ENCODE results near the gene HOXA5. TPM values are rescaled to one million over a fixed set of nuclear protein-coding genes. Genes with fewer than 3 reads are reported as not detected.
A peak's percentile ranks its signal among the peaks of the same experiment; 100 is the strongest.

The HOXA5 gene
- total RNA-seq, 2 donors from 2014 or later, result not detected

GRCh38 chr7:27169658-27170425, 26.4 kb upstream of the HOXA5 start:
- Mint-ChIP-seq H3K4me1 (peaks cover 18% of the 10 kb centered on the region), H3K27ac (no peak overlapping the region), H3K27me3 (peaks cover 50% of the 10 kb centered on the region), H3K9me3 (no peaks in the 10 kb centered on the region), H3K4me3 (no peak overlapping the region), H3K36me3 (ENCODE audit: low read depth) (peaks cover 22% of the 10 kb centered on the region)
- no peak for ATAC-seq (replicated peaks)

GRCh38 chr7:27168265-27168947, 24.9 kb upstream of the HOXA5 start:
- Mint-ChIP-seq H3K27me3 (peaks cover 57% of the 10 kb centered on the region), H3K36me3 (ENCODE audit: low read depth) (peaks cover 22% of the 10 kb centered on the region), H3K4me3 (no peak overlapping the region), H3K4me1 (peaks cover 18% of the 10 kb centered on the region), H3K9me3 (no peaks in the 10 kb centered on the region), H3K27ac (no peak overlapping the region)
- no peak for ATAC-seq (replicated peaks)

GRCh38 chr7:27167916-27168264, 24.4 kb upstream of the HOXA5 start:
- H3K9me3 Mint-ChIP-seq, result no peaks in the 10 kb centered on the region
- peaks cover 18% of the 10 kb centered on the region for H3K4me1 Mint-ChIP-seq
- ATAC-seq (replicated peaks), result no peak
- peaks cover 63% of the 10 kb centered on the region for H3K27me3 Mint-ChIP-seq
- no peak overlapping the region for H3K27ac Mint-ChIP-seq
- peaks cover 22% of the 10 kb centered on the region for H3K36me3 Mint-ChIP-seq (ENCODE audit: low read depth)
- no peak overlapping the region for H3K4me3 Mint-ChIP-seq

- Mint-ChIP-seq H3K9me3 (no peaks in the 10 kb centered on the region), H3K27me3 (peaks cover 65% of the 10 kb centered on the region), H3K4me3 (no peak overlapping the region), H3K36me3 (ENCODE audit: low read depth) (peaks cover 16% of the 10 kb centered on the region), H3K4me1 (peaks cover 11% of the 10 kb centered on the region), H3K27ac (no peak overlapping the region)
- ATAC-seq (replicated peaks), result no peak
Measured at GRCh38 chr7:27166531-27167505, 23.3 kb upstream of the HOXA5 start.

GRCh38 chr7:27165996-27166530, 22.6 kb upstream of the HOXA5 start:
- H3K36me3 Mint-ChIP-seq (ENCODE audit: low read depth), result peaks cover 15% of the 10 kb centered on the region
- H3K9me3 Mint-ChIP-seq, result no peaks in the 10 kb centered on the region
- H3K27me3 Mint-ChIP-seq, result peaks cover 57% of the 10 kb centered on the region
- peak overlapping the region; percentile 25 for H3K4me3 Mint-ChIP-seq
- H3K27ac Mint-ChIP-seq, result no peak overlapping the region
- peaks cover 10% of the 10 kb centered on the region for H3K4me1 Mint-ChIP-seq
- no peak for ATAC-seq (replicated peaks)

- no peak for ATAC-seq (replicated peaks)
- peaks cover 10% of the 10 kb centered on the region for H3K4me1 Mint-ChIP-seq
- H3K27ac Mint-ChIP-seq, result no peak within 1 kb of the TSS
- H3K4me3 Mint-ChIP-seq, result peak within 1 kb of the TSS; percentile 25
- peaks cover 15% of the 10 kb centered on the region for H3K36me3 Mint-ChIP-seq (ENCODE audit: low read depth)
- H3K27me3 Mint-ChIP-seq, result peaks cover 51% of the 10 kb centered on the region
- no peaks in the 10 kb centered on the region for H3K9me3 Mint-ChIP-seq
Measured at GRCh38 chr7:27165089-27165995, 21.9 kb upstream of the HOXA5 start, which contains the start of gene HOXA9. TSS of gene HOXA9 (minus strand) at chr7:27165537. CDS start at chr7:27165457, 80 bp downstream.

GRCh38 chr7:27164367-27165088, 21.0 kb upstream of the HOXA5 start:
- H3K9me3 Mint-ChIP-seq, result no peaks in the 10 kb centered on the region
- peaks cover 10% of the 10 kb centered on the region for H3K4me1 Mint-ChIP-seq
- H3K36me3 Mint-ChIP-seq (ENCODE audit: low read depth), result peaks cover 15% of the 10 kb centered on the region
- H3K4me3 Mint-ChIP-seq, result no peak overlapping the region
- no peak for ATAC-seq (replicated peaks)
- peaks cover 53% of the 10 kb centered on the region for H3K27me3 Mint-ChIP-seq
- no peak overlapping the region for H3K27ac Mint-ChIP-seq

GRCh38 chr7:27164045-27164366, 20.5 kb upstream of the HOXA5 start:
- H3K4me3 Mint-ChIP-seq, result no peak overlapping the region
- peaks cover 15% of the 10 kb centered on the region for H3K36me3 Mint-ChIP-seq (ENCODE audit: low read depth)
- no peak overlapping the region for H3K27ac Mint-ChIP-seq
- H3K9me3 Mint-ChIP-seq, result no peaks in the 10 kb centered on the region
- ATAC-seq (replicated peaks), result no peak
- peaks cover 56% of the 10 kb centered on the region for H3K27me3 Mint-ChIP-seq
- H3K4me1 Mint-ChIP-seq, result peaks cover 10% of the 10 kb centered on the region

- Mint-ChIP-seq H3K27ac (no peak overlapping the region), H3K9me3 (no peaks in the 10 kb centered on the region), H3K36me3 (ENCODE audit: low read depth) (peaks cover 10% of the 10 kb centered on the region), H3K4me1 (peaks cover 5% of the 10 kb centered on the region), H3K27me3 (peaks cover 55% of the 10 kb centered on the region), H3K4me3 (no peak overlapping the region)
- ATAC-seq (replicated peaks), result no peak
Measured at GRCh38 chr7:27163288-27164044, 20.0 kb upstream of the HOXA5 start.

- Mint-ChIP-seq H3K36me3 (ENCODE audit: low read depth) (peaks cover 11% of the 10 kb centered on the region), H3K9me3 (no peaks in the 10 kb centered on the region), H3K27ac (no peak overlapping the region), H3K4me3 (no peak overlapping the region), H3K4me1 (peaks cover 10% of the 10 kb centered on the region), H3K27me3 (peaks cover 57% of the 10 kb centered on the region)
- ATAC-seq (replicated peaks), result no peak
Measured at GRCh38 chr7:27162561-27163287, 19.2 kb upstream of the HOXA5 start.

- ATAC-seq (replicated peaks), result no peak
- H3K27me3 Mint-ChIP-seq, result peaks cover 57% of the 10 kb centered on the region
- no peaks in the 10 kb centered on the region for H3K9me3 Mint-ChIP-seq
- peaks cover 11% of the 10 kb centered on the region for H3K36me3 Mint-ChIP-seq (ENCODE audit: low read depth)
- no peak overlapping the region for H3K27ac Mint-ChIP-seq
- H3K4me3 Mint-ChIP-seq, result no peak overlapping the region
- H3K4me1 Mint-ChIP-seq, result peaks cover 10% of the 10 kb centered on the region
Measured at GRCh38 chr7:27161721-27162560, 18.5 kb upstream of the HOXA5 start.

Data from activated T-helper 17 cell treated with anti-CD3 and anti-CD28 coated beads, Interleukin-2, amount 50 U/mL, for 72 hours (primary cell).